Panc1 (cell line): ENCODE data around the gene PPP1R14C. TPM values are rescaled to one million over a fixed set of nuclear protein-coding genes. Genes with fewer than 3 reads are reported as not detected.

Experiments
- ATAC-seq: fragments of 200-7000 bp; cut with Tn5 transposase; 2 replicates; pipeline ENCODE4 v1.9.1; 2020; ENCODE audit warnings: mild to moderate bottlenecking, moderate library complexity
- BruUV-seq: library from RNA; stranded (reverse); fragments of 400-500 nt; replicated peaks from 2 replicates; lab custom pipeline; 2021; lab: Mats Ljungman, UMichigan
- CTCF ChIA-PET: fragments of 300-600 bp; sonication (Branson Sonifier 250); formaldehyde crosslinking; loops from one replicate; lab custom pipeline; 2022; ENCODE audit warnings: antibody characterized with exemption; lab: Charles Lee
- POLR2A ChIA-PET: fragments of 300-600 bp; sonication (Branson Sonifier 250); formaldehyde crosslinking; loops from one replicate; lab custom pipeline; 2022; ENCODE audit warnings: antibody characterized with exemption; lab: Charles Lee
- DNase-seq: peaks from one replicate; pipeline ENCODE4 v3.0.0-alpha.2; 2010; ENCODE audit warnings: low read depth, low spot score
- H3K27ac ChIP-seq: 2 replicates; pipeline ENCODE4 v1.5.1; 2011; ENCODE audit warnings: mild to moderate bottlenecking, low read length, inconsistent platforms
- H3K27me3 ChIP-seq: fragments of 200-500 bp; sonication (Bioruptor generic); 2 replicates; pipeline ENCODE4 v1.6.0; 2014; ENCODE audit warnings: low read length, inconsistent platforms; ENCODE audit not compliant: control insufficient read depth, insufficient read depth
- H3K36me3 ChIP-seq: fragments of 200-500 bp; sonication (Bioruptor generic); 2 replicates; pipeline ENCODE4 v1.5.1; 2014; ENCODE audit warnings: inconsistent platforms, mild to moderate bottlenecking, low read length, moderate library complexity; ENCODE audit not compliant: control insufficient read depth, insufficient read depth
- H3K4me1 ChIP-seq: 2 replicates; pipeline ENCODE4 v1.5.1; 2011; ENCODE audit warnings: inconsistent platforms, mild to moderate bottlenecking, low read length, moderate library complexity; ENCODE audit not compliant: control insufficient read depth, insufficient read depth
- H3K4me3 ChIP-seq, 2 experiments: 2 replicates each; pipeline ENCODE4 v1.5.1; 2011 to 2012; ENCODE audit warnings: low read depth in 2 of 2, low read length in 2 of 2, mild to moderate bottlenecking in 2 of 2, inconsistent platforms in 1 of 2, moderate library complexity in 1 of 2
- H3K9me3 ChIP-seq: fragments of 200-500 bp; sonication (Bioruptor generic); 2 replicates; pipeline ENCODE4 v1.5.1; 2014; ENCODE audit warnings: low read depth, mild to moderate bottlenecking, inconsistent platforms, low read length, moderate library complexity; ENCODE audit not compliant: control insufficient read depth, insufficient read depth
- CTCF ChIP-seq: fragments of 450-650 bp; IDR thresholded peaks from 2 replicates; pipeline ENCODE4 v1.5.1; 2017; ENCODE audit warnings: mild to moderate bottlenecking
- POLR2AphosphoS5 ChIP-seq: IDR thresholded peaks from 2 replicates; pipeline ENCODE4 v1.6.1; 2012; ENCODE audit warnings: mild to moderate bottlenecking, low read depth, low read length, moderate library complexity
- REST ChIP-seq, 2 experiments: IDR thresholded peaks; 2 replicates each; pipeline ENCODE4 v1.6.1; 2011 to 2012; ENCODE audit warnings: low read depth in 2 of 2, control low read depth in 1 of 2, low read length in 1 of 2, mild to moderate bottlenecking in 1 of 2, moderate library complexity in 1 of 2; ENCODE audit not compliant: insufficient read depth in 1 of 2
- SIN3A ChIP-seq: IDR thresholded peaks from 2 replicates; pipeline ENCODE4 v1.6.1; 2012; ENCODE audit warnings: low read depth, mild to moderate bottlenecking, low read length, moderate library complexity, borderline replicate concordance; ENCODE audit not compliant: insufficient read depth
- TCF7L2 ChIP-seq: IDR thresholded peaks from 2 replicates; pipeline ENCODE4 v1.6.1; 2011; ENCODE audit warnings: mild to moderate bottlenecking, low read depth, low read length, inconsistent platforms
- in situ Hi-C: cut with HindIII; loops from 2 replicates; pipeline ENCODE4 v1.10.0; 2016; ENCODE audit warnings: low sequenced_read_pairs, low pct_unique_long_range_greater_than_20kb
- intact Hi-C: fragments of 100-400 bp; cut with micrococcal nuclease; formaldehyde crosslinking; loops from one replicate; pipeline ENCODE4 v1.10.0; 2022; ENCODE audit not compliant: unreplicated experiment
- total RNA-seq: library from RNA; stranded (reverse); gene quantifications from one replicate; pipeline ENCODE4 v1.2.1, GENCODE V29; 2021; ENCODE audit not compliant: unreplicated experiment

The PPP1R14C gene
- total RNA-seq, 1 experiment from 2014 or later: not detected

GRCh38 chr6:150198532-150198931, 55.7 kb downstream of the PPP1R14C start:
- no TSS peak for BruUV-seq
- ChIA-PET CTCF (no interaction called here), POLR2A (no interaction called here)
- in situ Hi-C loops: no loop called here
- TF ChIP-seq CTCF (no peak), SIN3A (no peak), TCF7L2 (no peak), POLR2AphosphoS5 (no peak), REST (IDR thresholded peaks at IDR 0.05; ENCODE audit: insufficient read depth in 1 of 2, low read depth in 2 of 2, low read length in 1 of 2) (no peak)
- DNase-seq (no peak), ATAC-seq (no peak)
- Histone ChIP-seq H3K9me3 (no peaks in the 10 kb centered on the region), H3K36me3 (no peaks in the 10 kb centered on the region), H3K4me1 (no peaks in the 10 kb centered on the region), H3K27me3 (peaks cover 9% of the 10 kb centered on the region), H3K4me3 (no peak overlapping the region), H3K27ac (no peak overlapping the region)
- intact Hi-C loops: no loop called here

GRCh38 chr6:150199241-150199640, 56.4 kb downstream of the PPP1R14C start:
- ChIA-PET CTCF (no interaction called here), POLR2A (no interaction called here)
- BruUV-seq: no TSS peak
- Histone ChIP-seq H3K4me1 (no peaks in the 10 kb centered on the region), H3K36me3 (no peaks in the 10 kb centered on the region), H3K27me3 (peaks cover 9% of the 10 kb centered on the region), H3K9me3 (no peaks in the 10 kb centered on the region), H3K4me3 (no peak overlapping the region), H3K27ac (no peak overlapping the region)
- no peak for DNase-seq
- intact Hi-C loops: no loop called here
- ATAC-seq: no peak
- in situ Hi-C loops: no loop called here
- TF ChIP-seq REST (IDR thresholded peaks at IDR 0.05; ENCODE audit: insufficient read depth in 1 of 2, low read depth in 2 of 2, low read length in 1 of 2) (no peak), CTCF (no peak), POLR2AphosphoS5 (no peak), SIN3A (no peak), TCF7L2 (no peak)
